GM23248 (cell line): ENCODE results near the gene RAB43.

Experiments
- EZH2 ChIP-seq: fragments of 200-600 bp; sonication (generic); IDR thresholded peaks from 2 replicates; pipeline ENCODE4 v1.6.1; 2018; ENCODE audit warnings: antibody characterized with exemption, mild to moderate bottlenecking; ENCODE audit not compliant: insufficient read depth, poor library complexity, severe bottlenecking
- EZH2phosphoT487 ChIP-seq: fragments of 200-600 bp; sonication (generic); IDR thresholded peaks from 2 replicates; pipeline ENCODE4 v1.6.1; 2018; ENCODE audit warnings: antibody characterized with exemption, moderate library complexity, mild to moderate bottlenecking, low read depth; ENCODE audit not compliant: insufficient read depth

DNA sequence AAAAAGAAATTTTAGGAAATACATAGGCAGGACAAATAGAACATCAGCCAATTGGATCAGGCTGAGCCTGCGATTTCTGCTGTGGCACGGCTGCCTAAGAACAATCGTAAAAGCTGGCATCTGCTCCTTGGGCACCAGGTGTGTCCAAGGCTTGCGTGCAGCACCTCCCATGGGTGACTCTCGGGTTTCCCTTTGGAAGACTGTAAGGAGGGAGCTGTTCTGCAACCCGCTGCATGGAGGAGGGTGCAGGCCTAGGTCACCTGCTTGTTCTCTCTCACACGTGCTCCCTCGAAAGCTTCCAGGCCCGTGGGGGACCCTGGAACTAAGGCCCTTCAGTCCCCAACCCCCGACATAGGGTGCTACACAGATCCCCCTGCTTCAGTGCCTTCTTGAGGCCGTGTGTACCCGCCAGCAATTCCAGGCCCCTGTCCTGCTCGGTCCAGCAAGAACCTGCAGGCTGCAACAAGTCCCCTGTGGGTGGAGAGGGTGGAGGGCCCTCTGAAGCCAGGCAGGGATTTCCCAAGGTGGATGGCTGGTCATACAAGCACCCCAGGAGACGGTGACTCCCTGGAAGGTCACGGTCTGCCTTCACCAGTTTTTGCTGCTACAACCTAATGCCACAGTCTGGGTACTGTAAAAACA, 57.6 kb downstream of the RAB43 start:
- no peak for TF ChIP-seq EZH2
- no peak for TF ChIP-seq EZH2phosphoT487
